Liver (tissue), 9 donors: Measurements from ENCODE around the gene BRD3. TPM values are rescaled to one million over a fixed set of nuclear protein-coding genes. Genes with fewer than 3 reads are reported as not detected.

Experiments used
- DNase-seq: peaks from one replicate; pipeline ENCODE4 v3.0.0-alpha.2; 2017; ENCODE audit warnings: low spot score
- H3K27ac ChIP-seq, 2 donors: one replicate each; pipeline ENCODE4 v1.7.0; 2013; ENCODE audit warnings: inconsistent platforms in 2 of 2, low read length in 2 of 2, control low read depth in 1 of 2, low read depth in 1 of 2, mild to moderate bottlenecking in 1 of 2
- H3K27me3 ChIP-seq, 4 donors: one replicate each; pipeline versions ENCODE4 v1.6.1 to v1.7.0; 2013; ENCODE audit warnings: low read length in 3 of 4, inconsistent platforms in 1 of 4, mild to moderate bottlenecking in 1 of 4, moderate library complexity in 1 of 4; ENCODE audit not compliant: control insufficient read depth in 4 of 4, insufficient read depth in 4 of 4
- H3K36me3 ChIP-seq, 4 donors: one replicate each; pipeline versions ENCODE4 v1.6.1 to v1.7.0; 2013; ENCODE audit warnings: low read length in 3 of 4, mild to moderate bottlenecking in 3 of 4, low read depth in 1 of 4, moderate library complexity in 1 of 4; ENCODE audit not compliant: control insufficient read depth in 4 of 4, insufficient read depth in 3 of 4
- H3K4me1 ChIP-seq, 4 donors: one replicate each; pipeline versions ENCODE4 v1.6.1 to v1.7.0; 2013; ENCODE audit warnings: low read length in 3 of 4, mild to moderate bottlenecking in 3 of 4, moderate library complexity in 1 of 4; ENCODE audit not compliant: control insufficient read depth in 4 of 4, insufficient read depth in 4 of 4
- H3K4me3 ChIP-seq, 3 donors: one replicate each; pipeline versions ENCODE4 v1.6.1 to v1.7.0; 2013; ENCODE audit warnings: low read length in 3 of 3, control low read depth in 1 of 3, low read depth in 1 of 3, mild to moderate bottlenecking in 1 of 3
- H3K9ac ChIP-seq, 2 donors: one replicate each; pipeline ENCODE4 v1.7.0; 2013; ENCODE audit warnings: low read length in 2 of 2, mild to moderate bottlenecking in 2 of 2, moderate library complexity in 2 of 2, control low read depth in 1 of 2, low read depth in 1 of 2
- H3K9me3 ChIP-seq, 4 donors: one replicate each; pipeline versions ENCODE4 v1.6.1 to v1.7.0; 2013; ENCODE audit warnings: low read length in 3 of 4; ENCODE audit not compliant: control insufficient read depth in 4 of 4
- ATF3 ChIP-seq: IDR thresholded peaks from 2 replicates; pipeline ENCODE4 v1.6.1; 2016; ENCODE audit warnings: antibody characterized with exemption
- CTCF ChIP-seq: fragments of 150-350 bp; IDR thresholded peaks from 2 replicates; pipeline ENCODE4 v1.5.1; 2017; ENCODE audit warnings: improper control_type of control experiment, low read depth, low read length; ENCODE audit not compliant: missing input control
- EGR1 ChIP-seq, 2 donors: IDR thresholded peaks; 2 replicates each; pipeline ENCODE4 v1.6.1; 2016 to 2018; ENCODE audit warnings: antibody characterized with exemption in 2 of 2, low read depth in 2 of 2
- FOXA1 ChIP-seq: IDR thresholded peaks from 2 replicates; pipeline ENCODE4 v1.6.1; 2016; ENCODE audit warnings: antibody characterized with exemption
- FOXA2 ChIP-seq: IDR thresholded peaks from 2 replicates; pipeline ENCODE4 v1.6.1; 2016; ENCODE audit warnings: antibody characterized with exemption
- GABPA ChIP-seq, 2 donors: IDR thresholded peaks in 1 of 2; conservative IDR thresholded peaks in 1 of 2; 2 replicates each; pipeline ENCODE4 v1.6.1; 2016; ENCODE audit warnings: antibody characterized with exemption in 2 of 2, mild to moderate bottlenecking in 1 of 2, moderate library complexity in 1 of 2
- HNF4A ChIP-seq, 2 donors: conservative IDR thresholded peaks; 2 replicates each; pipeline ENCODE4 v1.6.1; 2016; ENCODE audit warnings: antibody characterized with exemption in 2 of 2, mild to moderate bottlenecking in 2 of 2
- JUND ChIP-seq, 2 donors: IDR thresholded peaks; 2 replicates each; pipeline ENCODE4 v1.6.1; 2016; ENCODE audit warnings: antibody characterized with exemption in 2 of 2
- NR2F2 ChIP-seq: IDR thresholded peaks from 2 replicates; pipeline ENCODE4 v1.6.1; 2016; ENCODE audit warnings: antibody characterized with exemption
- REST ChIP-seq: IDR thresholded peaks from 2 replicates; pipeline ENCODE4 v1.6.1; 2016; ENCODE audit warnings: antibody characterized with exemption, mild to moderate bottlenecking
- RXRA ChIP-seq, 2 donors: IDR thresholded peaks; 2 replicates each; pipeline ENCODE4 v1.6.1; 2017 to 2018; ENCODE audit warnings: antibody characterized with exemption in 2 of 2, mild to moderate bottlenecking in 1 of 2
- SP1 ChIP-seq: IDR thresholded peaks from 2 replicates; pipeline ENCODE4 v1.6.1; 2018; ENCODE audit warnings: antibody characterized with exemption, mild to moderate bottlenecking
- TAF1 ChIP-seq: conservative IDR thresholded peaks from 2 replicates; pipeline ENCODE4 v1.6.1; 2016; ENCODE audit warnings: antibody characterized with exemption, mild to moderate bottlenecking
- ZBTB33 ChIP-seq: IDR thresholded peaks from 2 replicates; pipeline ENCODE4 v1.6.1; 2016; ENCODE audit warnings: antibody characterized with exemption
- WGBS: extraction: QIAGEN DNeasy Blood & Tissue Kit; methylation state at CpG from one replicate; pipeline ENCODE4 v1.1.7; 2013; 5-methylcytosine and 5-hydroxymethylcytosine counted together
- polyA plus RNA-seq, 2 donors: library from polyadenylated mRNA; stranded (reverse) in 1 of 2; unstranded in 1 of 2; fragments of 200-250 nt in 1 of 2; fragments of >200 nt in 1 of 2; fragmentation: Nextera tagmentation in 1 of 2; extraction: Ambion mirVana in 1 of 2; gene quantifications; one replicate each; pipeline versions ENCODE4 v1.2.1 to v1.2.3, GENCODE V29; 2013 to 2015
- total RNA-seq, 2 donors: library from RNA; depleted of rRNA; stranded (reverse); fragments of >200 nt; gene quantifications; one replicate each; pipeline ENCODE4 v1.2.3, GENCODE V29; 2014
- TF ChIP-seq, protein P1 (sequence below): IDR thresholded peaks from 2 replicates; pipeline ENCODE4 v1.6.1; 2016; ENCODE audit warnings: antibody characterized with exemption
- donor health status: healthy.
- donor health status: healthy.
- donor health status: healthy.
- donor health status: healthy.
- donor health status: healthy.

Gene BRD3
- total and polyA plus RNA-seq, 4 donors = 7.2 to 17.7 (median 12.7) TPM

DNA sequence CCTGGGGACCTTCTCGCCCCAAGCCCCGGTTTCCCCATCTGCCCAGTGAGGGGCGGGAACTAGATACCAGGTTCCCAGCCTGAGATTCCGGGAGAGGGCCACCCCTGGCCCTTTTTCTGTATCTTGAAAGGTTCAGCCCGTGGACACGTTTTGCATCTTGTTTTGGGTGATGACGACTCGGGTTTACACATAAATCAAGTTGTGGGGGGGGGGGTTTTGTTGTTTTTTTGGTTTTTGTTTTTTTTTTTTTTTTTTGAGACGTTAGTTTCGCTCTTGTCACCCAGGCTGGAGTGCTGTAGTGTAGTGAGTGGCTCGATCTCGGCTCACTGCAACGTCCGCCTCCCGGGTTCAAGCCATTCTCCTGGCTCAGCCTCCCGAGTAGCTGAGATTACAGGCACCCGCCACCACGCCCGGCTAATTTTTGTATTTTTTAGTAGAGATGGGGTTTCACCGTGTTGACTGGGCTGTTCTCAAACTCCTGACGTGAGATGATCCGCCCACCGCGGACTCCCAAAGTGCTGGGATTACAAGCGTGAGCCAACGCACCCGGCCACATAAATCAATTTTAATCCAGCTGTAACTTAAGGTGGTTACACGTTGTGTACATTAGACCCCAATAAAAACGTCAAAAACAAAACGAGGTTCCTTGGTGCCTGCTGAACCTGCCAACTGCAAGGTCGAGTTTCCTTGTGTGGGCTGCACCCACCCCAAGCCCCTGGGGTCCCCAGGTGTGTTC is 1.1 kb upstream of the BRD3 start:
- no peak for DNase-seq

GRCh38 chr9:134066913-134067851 is 644 bp downstream of the BRD3 start:
- H3K9me3 ChIP-seq = no peaks in the 10 kb centered on the region
- H3K4me1 ChIP-seq = peaks cover 0 to 30% (median 20%) of the 10 kb centered on the region in 4 donors
- H3K27me3 ChIP-seq = no peaks in the 10 kb centered on the region
- H3K9ac ChIP-seq = peak overlapping the region; percentile 87 to 89
- H3K36me3 ChIP-seq = no peaks in the 10 kb centered on the region
- under 1% methylated on average over 124 of the region's 126 CpGs for WGBS
- peak overlapping the region; percentile 49 to 73 for H3K27ac ChIP-seq
- peak overlapping the region; percentile 44 to 92 (median 82) for H3K4me3 ChIP-seq
- DNase-seq = peak; percentile 40
- no peak for TF ChIP-seq CTCF
- TF ChIP-seq, protein P1, sequence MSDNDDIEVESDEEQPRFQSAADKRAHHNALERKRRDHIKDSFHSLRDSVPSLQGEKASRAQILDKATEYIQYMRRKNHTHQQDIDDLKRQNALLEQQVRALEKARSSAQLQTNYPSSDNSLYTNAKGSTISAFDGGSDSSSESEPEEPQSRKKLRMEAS = no peak
- no peak for TF ChIP-seq NR2F2
- TF ChIP-seq RXRA (IDR thresholded peaks at IDR 0.05) = no peak
- TF ChIP-seq ZBTB33 = no peak
- TF ChIP-seq FOXA2 = no peak
- no peak for TF ChIP-seq JUND (IDR thresholded peaks at IDR 0.05)
- TF ChIP-seq HNF4A (conservative IDR thresholded peaks at IDR 0.05) = no peak
- TF ChIP-seq REST = no peak
- TF ChIP-seq FOXA1 = no peak

More for the DNA sequence above, 1.1 kb upstream of the BRD3 start:
- peak overlapping the region; percentile 77 to 92 (median 83) for H3K4me3 ChIP-seq
- WGBS = 26% methylated on average over 31 of the region's 31 CpGs
- peaks cover 0 to 25% (median 16%) of the 10 kb centered on the region in 4 donors for H3K4me1 ChIP-seq
- H3K36me3 ChIP-seq = no peaks in the 10 kb centered on the region
- peak overlapping the region; percentile 56 to 75 for H3K9ac ChIP-seq
- no peaks in the 10 kb centered on the region for H3K27me3 ChIP-seq
- no peaks in the 10 kb centered on the region for H3K9me3 ChIP-seq
- H3K27ac ChIP-seq = peak overlapping the region; percentile 79 to 96
- TF ChIP-seq SP1 (no peak), NR2F2 (no peak), CTCF (peak; percentile 3), EGR1 (IDR thresholded peaks at IDR 0.05; ENCODE audit: low read depth in 2 of 2) (no peak), TAF1 (no peak), GABPA (IDR thresholded peaks at IDR 0.05 in 1 of 2, conservative IDR thresholded peaks at IDR 0.05 in 1 of 2) (no peak), ATF3 (no peak), HNF4A (conservative IDR thresholded peaks at IDR 0.05) (no peak)
